ENCODE results near the gene RCOR1. TPM values are rescaled to one million over a fixed set of nuclear protein-coding genes. Genes with fewer than 3 reads are reported as not detected.

Gene RCOR1
- total RNA-seq, 1 experiment from 2014 or later, result 34.1 TPM

- Histone ChIP-seq H4K20me1 (ENCODE audit: control insufficient read depth, insufficient read depth, insufficient read length) (no peaks in the 10 kb centered on the region), H3K4me2 (ENCODE audit: insufficient read depth, insufficient read length, low read length) (peak overlapping the region; percentile 61), H2BK20ac (ENCODE audit: low read depth, low read length, poor library complexity, severe bottlenecking) (no peak overlapping the region), H2AK5ac (ENCODE audit: insufficient read length, low read length) (no peak overlapping the region), H4K91ac (ENCODE audit: insufficient read length, low read depth, low read length) (no peak overlapping the region), H2BK120ac (ENCODE audit: low read depth, low read length, poor library complexity, severe bottlenecking) (no peak overlapping the region), H3K27ac (ENCODE audit: insufficient read length, low read depth, low read length) (no peak overlapping the region), H3K18ac (ENCODE audit: insufficient read length, low read depth, low read length) (no peak overlapping the region), H3K9ac (ENCODE audit: extremely low read depth, insufficient read length, low read length) (peak overlapping the region; percentile 51), H3K4me1 (ENCODE audit: insufficient read depth, low read length) (peaks cover 5% of the 10 kb centered on the region), H3K4ac (ENCODE audit: low read depth, low read length) (no peak overlapping the region), H2AFZ (ENCODE audit: low read length) (no peak overlapping the region), H3K9me3 (ENCODE audit: control insufficient read depth, low read depth, low read length) (no peaks in the 10 kb centered on the region), H4K5ac (ENCODE audit: insufficient read length, low read depth, low read length) (no peak overlapping the region), H3K56ac (ENCODE audit: insufficient read length, low read depth, low read length) (no peak overlapping the region), H3K23me2 (ENCODE audit: insufficient read length, low read depth, low read length, poor library complexity, severe bottlenecking) (no peaks in the 10 kb centered on the region), H2BK12ac (ENCODE audit: insufficient read length, low read depth, low read length) (no peak overlapping the region), H3T11ph (ENCODE audit: low read length) (no peak overlapping the region), H3K14ac (ENCODE audit: insufficient read depth, low read length) (peak overlapping the region; percentile 66), H3K79me2 (ENCODE audit: insufficient read depth, low read length) (peaks cover 5% of the 10 kb centered on the region; the same call in 1 of the 2 replicates), H2BK5ac (ENCODE audit: insufficient read length, low read length) (no peak overlapping the region), H2BK15ac (ENCODE audit: low read depth, low read length) (no peak overlapping the region), H3K79me1 (ENCODE audit: insufficient read depth, low read depth, low read length, poor library complexity, severe bottlenecking) (peaks cover 2% of the 10 kb centered on the region), H3K27me3 (ENCODE audit: insufficient read depth, low read length) (no peaks in the 10 kb centered on the region), H4K8ac (replicated peaks; ENCODE audit: insufficient read length, low read depth, low read length) (no peak overlapping the region), H3K23ac (ENCODE audit: insufficient read length, low read depth, low read length) (no peak overlapping the region)
- Mint-ChIP-seq H3K27me3 (ENCODE audit: low read depth) (no peaks in the 10 kb centered on the region), H3K9me3 (no peaks in the 10 kb centered on the region), H3K36me3 (ENCODE audit: insufficient read depth in 1 of 3, low read depth in 3 of 3) (peaks cover 12 to 18% (median 15%) of the 10 kb centered on the region in 3 experiments; a peak in 6 of 7 replicates), H3K4me3 (peak overlapping the region; percentile 81 to 89), H3K27ac (peak overlapping the region in 1 of 3 experiments; percentile 81; a peak in 4 of 7 replicates), H3K4me1 (peaks cover 37 to 42% of the 10 kb centered on the region in 2 experiments)
- peak; percentile 43; the same call in 1 of the 3 replicates for TF ChIP-seq CTCF (conservative IDR thresholded peaks at IDR 0.05)
- no peak for DNase-seq
- WGBS (ENCODE audit: extremely low coverage, insufficient read length, low lambda C conversion rate), result no CpG with 5 or more reads among the region's 75 CpGs
Measured at GRCh38 chr14:102593061-102593824, 794 bp downstream of the RCOR1 start.
